WERI-Rb-1 (cell line): Measurements from ENCODE around the gene ZMYND8.
"Not testable (repeated sequence)": the region's sequence is repeated elsewhere in the genome, so short reads cannot be mapped to it uniquely, and the experiment has no call there.

Experiments used
- DNase-seq: peaks from one replicate; pipeline ENCODE4 v3.0.0-alpha.2; 2020
- H3K27ac ChIP-seq: fragments of 250-450 bp; sonication (Bioruptor Pico); 2 replicates; pipeline ENCODE4 v1.5.1; 2020; ENCODE audit warnings: mild to moderate bottlenecking, moderate library complexity
- H3K27me3 ChIP-seq: fragments of 250-450 bp; sonication (Bioruptor Pico); 2 replicates; pipeline ENCODE4 v1.5.1; 2021; ENCODE audit warnings: mild to moderate bottlenecking, low read depth, moderate library complexity; ENCODE audit not compliant: insufficient read depth, severe bottlenecking
- H3K36me3 ChIP-seq: fragments of 250-450 bp; sonication (Bioruptor Pico); 2 replicates; pipeline ENCODE4 v1.5.1; 2020; ENCODE audit warnings: mild to moderate bottlenecking, moderate library complexity
- H3K4me3 ChIP-seq: 2 replicates; pipeline ENCODE4 v1.5.1; 2011; ENCODE audit warnings: low read depth, mild to moderate bottlenecking, control low read depth, low read length
- H3K9me3 ChIP-seq: fragments of 250-450 bp; sonication (Bioruptor Pico); 2 replicates; pipeline ENCODE4 v1.5.1; 2021; ENCODE audit warnings: mild to moderate bottlenecking, moderate library complexity; ENCODE audit not compliant: severe bottlenecking
- TF ChIP-seq, protein P1 (sequence below): IDR thresholded peaks from 2 replicates; pipeline ENCODE4 v1.5.1; 2011; ENCODE audit warnings: low read depth, mild to moderate bottlenecking, control low read depth, inconsistent platforms, low read length

Gene ZMYND8

DNA sequence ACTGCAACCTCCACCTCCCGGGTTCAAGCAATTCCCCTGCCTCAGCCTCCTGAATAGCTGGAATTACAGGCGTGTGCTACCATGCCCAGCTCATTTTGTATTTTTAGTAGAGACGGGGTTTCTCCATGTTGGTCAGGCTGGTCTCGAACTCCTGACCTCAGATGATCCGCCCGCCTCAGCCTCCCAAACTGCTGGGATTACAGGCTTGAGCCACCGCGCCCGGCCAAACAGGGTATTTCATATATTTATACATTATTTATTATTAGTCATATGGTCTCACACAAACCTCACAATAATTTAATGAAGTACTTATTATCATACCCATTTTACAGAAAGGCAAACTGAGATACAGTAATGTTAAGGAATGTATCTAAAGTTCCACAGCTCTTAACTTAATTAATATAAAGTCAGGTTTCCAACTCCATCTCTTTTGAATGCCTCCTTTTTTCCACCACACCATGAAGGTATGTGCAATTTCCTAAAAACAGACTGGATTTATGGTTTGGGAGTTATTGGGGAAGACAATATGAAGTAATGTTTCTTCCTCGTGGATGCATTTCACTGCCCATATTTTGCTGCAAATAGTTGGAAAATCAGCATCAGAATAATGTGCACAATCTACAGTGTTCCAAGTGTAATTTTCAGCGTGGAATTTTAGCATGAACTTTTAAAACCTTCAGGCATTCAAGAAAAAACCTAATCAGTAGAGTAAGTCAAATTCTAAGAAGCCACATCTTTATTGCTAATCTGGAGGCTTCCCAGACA lies 65.7 kb downstream of the ZMYND8 start:
- H3K36me3 ChIP-seq, result peaks cover 81% of the 10 kb centered on the region
- no peaks in the 10 kb centered on the region for H3K9me3 ChIP-seq
- H3K27ac ChIP-seq, result no peak overlapping the region
- TF ChIP-seq, protein P1, sequence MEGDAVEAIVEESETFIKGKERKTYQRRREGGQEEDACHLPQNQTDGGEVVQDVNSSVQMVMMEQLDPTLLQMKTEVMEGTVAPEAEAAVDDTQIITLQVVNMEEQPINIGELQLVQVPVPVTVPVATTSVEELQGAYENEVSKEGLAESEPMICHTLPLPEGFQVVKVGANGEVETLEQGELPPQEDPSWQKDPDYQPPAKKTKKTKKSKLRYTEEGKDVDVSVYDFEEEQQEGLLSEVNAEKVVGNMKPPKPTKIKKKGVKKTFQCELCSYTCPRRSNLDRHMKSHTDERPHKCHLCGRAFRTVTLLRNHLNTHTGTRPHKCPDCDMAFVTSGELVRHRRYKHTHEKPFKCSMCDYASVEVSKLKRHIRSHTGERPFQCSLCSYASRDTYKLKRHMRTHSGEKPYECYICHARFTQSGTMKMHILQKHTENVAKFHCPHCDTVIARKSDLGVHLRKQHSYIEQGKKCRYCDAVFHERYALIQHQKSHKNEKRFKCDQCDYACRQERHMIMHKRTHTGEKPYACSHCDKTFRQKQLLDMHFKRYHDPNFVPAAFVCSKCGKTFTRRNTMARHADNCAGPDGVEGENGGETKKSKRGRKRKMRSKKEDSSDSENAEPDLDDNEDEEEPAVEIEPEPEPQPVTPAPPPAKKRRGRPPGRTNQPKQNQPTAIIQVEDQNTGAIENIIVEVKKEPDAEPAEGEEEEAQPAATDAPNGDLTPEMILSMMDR, result no peak
- no peak for DNase-seq
- H3K4me3 ChIP-seq, result no peak overlapping the region
- no peaks in the 10 kb centered on the region for H3K27me3 ChIP-seq

- peaks cover 79% of the 10 kb centered on the region for H3K36me3 ChIP-seq
- TF ChIP-seq, protein P1, result no peak
- no peak overlapping the region for H3K27ac ChIP-seq
- DNase-seq, result no peak
- no peak overlapping the region for H3K4me3 ChIP-seq
- H3K9me3 ChIP-seq, result no peaks in the 10 kb centered on the region
- H3K27me3 ChIP-seq, result no peaks in the 10 kb centered on the region
Observed at GRCh38 chr20:47290008-47290407, 66.5 kb downstream of the ZMYND8 start.

GRCh38 chr20:47289096-47289495 lies 67.4 kb downstream of the ZMYND8 start:
- peaks cover 78% of the 10 kb centered on the region for H3K36me3 ChIP-seq
- TF ChIP-seq, protein P1, result no peak

DNA sequence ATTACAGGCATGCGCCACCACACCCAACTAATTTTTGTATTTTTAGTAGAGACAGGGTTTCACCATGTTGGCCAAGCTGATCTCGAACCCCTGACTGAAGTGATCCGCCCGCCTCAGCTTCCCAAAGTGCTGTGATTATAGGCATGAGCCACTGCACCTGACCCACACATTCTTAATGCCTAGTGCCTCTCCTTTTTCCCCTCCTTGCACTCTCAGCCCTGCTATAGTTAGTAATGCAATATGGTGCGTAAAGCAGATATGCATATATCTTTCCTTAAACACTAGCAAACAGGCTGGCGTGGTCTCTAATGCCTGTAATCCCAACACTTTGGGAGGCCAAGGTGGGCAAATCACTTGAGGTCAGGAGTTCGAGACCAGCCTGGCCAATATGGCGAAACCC lies 68.0 kb downstream of the ZMYND8 start:
- H3K27ac ChIP-seq, H3K9me3 ChIP-seq, H3K27me3 ChIP-seq, DNase-seq, H3K4me3 ChIP-seq: not testable (repeated sequence)
- H3K36me3 ChIP-seq, result peaks cover 74% of the 10 kb centered on the region

More at GRCh38 chr20:47289096-47289495, 67.4 kb downstream of the ZMYND8 start:
- H3K4me3 ChIP-seq, result no peak overlapping the region
- DNase-seq, result no peak
- no peaks in the 10 kb centered on the region for H3K27me3 ChIP-seq
- H3K9me3 ChIP-seq, result no peaks in the 10 kb centered on the region
- no peak overlapping the region for H3K27ac ChIP-seq

- no peak for DNase-seq
- TF ChIP-seq, protein P1, result no peak
- Histone ChIP-seq H3K36me3 (peaks cover 74% of the 10 kb centered on the region), H3K27me3 (no peaks in the 10 kb centered on the region), H3K4me3 (no peak overlapping the region), H3K27ac (no peak overlapping the region), H3K9me3 (no peaks in the 10 kb centered on the region)
Observed at GRCh38 chr20:47287609-47288144, 68.8 kb downstream of the ZMYND8 start.

DNA sequence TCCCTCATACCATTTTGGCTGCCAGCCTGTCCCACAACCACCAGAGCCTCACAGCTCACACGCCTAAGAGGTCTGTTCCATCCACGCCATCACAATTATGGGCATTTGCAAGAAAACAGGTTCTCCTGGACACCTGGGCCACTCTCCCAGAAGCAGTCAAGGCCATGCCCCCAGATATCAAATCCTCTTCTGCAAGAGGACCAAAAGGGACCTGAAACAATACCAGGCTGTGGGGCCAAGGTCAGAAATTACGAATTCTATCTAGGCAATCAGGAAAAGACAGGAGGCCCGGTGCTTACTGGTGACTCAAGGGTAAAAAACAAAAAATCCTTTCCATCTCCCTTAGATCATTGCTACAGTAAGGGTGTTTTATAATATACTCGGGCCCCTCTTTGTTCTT lies 69.8 kb downstream of the ZMYND8 start:
- Histone ChIP-seq H3K27ac (no peak overlapping the region), H3K36me3 (peaks cover 72% of the 10 kb centered on the region), H3K9me3 (no peaks in the 10 kb centered on the region), H3K4me3 (no peak overlapping the region), H3K27me3 (no peaks in the 10 kb centered on the region)
- TF ChIP-seq, protein P1, result no peak
- DNase-seq, result no peak
